HG03064 (cell line): ENCODE results near the gene INTS2.
"Not testable (repeated sequence)": the region's sequence is repeated elsewhere in the genome, so short reads cannot be mapped to it uniquely, and the experiment has no call there.

ENCODE experiments used
- ATAC-seq: cut with Tn5 transposase; IDR thresholded peaks from one replicate; pipeline ENCODE4 v1.9.1; 2021; ENCODE audit warnings: low read depth; ENCODE audit not compliant: unreplicated experiment

INTS2 gene

GRCh38 chr17:61826866-61827265, 100.9 kb downstream of the INTS2 start:
- ATAC-seq, result not testable (repeated sequence)

- not testable (repeated sequence) for ATAC-seq
Measured at GRCh38 chr17:61826198-61826597, 101.6 kb downstream of the INTS2 start.

- no peak for ATAC-seq
Measured at GRCh38 chr17:61825448-61826137, 102.2 kb downstream of the INTS2 start.

- no peak for ATAC-seq
Measured at GRCh38 chr17:61822326-61823285, 105.2 kb downstream of the INTS2 start.

GRCh38 chr17:61821655-61822054, 106.1 kb downstream of the INTS2 start:
- ATAC-seq, result no peak

GRCh38 chr17:61819265-61819664, 108.5 kb downstream of the INTS2 start:
- not testable (repeated sequence) for ATAC-seq

- no peak for ATAC-seq
Measured at GRCh38 chr17:61818225-61818624, 109.6 kb downstream of the INTS2 start.

GRCh38 chr17:61817452-61817851, 110.3 kb downstream of the INTS2 start:
- no peak for ATAC-seq

GRCh38 chr17:61816538-61816937, 111.2 kb downstream of the INTS2 start:
- no peak for ATAC-seq

- no peak for ATAC-seq
Measured at GRCh38 chr17:61815863-61816503, 111.8 kb downstream of the INTS2 start.
